Measurements from ENCODE around the gene SFMBT2.

The SFMBT2 gene

DNA sequence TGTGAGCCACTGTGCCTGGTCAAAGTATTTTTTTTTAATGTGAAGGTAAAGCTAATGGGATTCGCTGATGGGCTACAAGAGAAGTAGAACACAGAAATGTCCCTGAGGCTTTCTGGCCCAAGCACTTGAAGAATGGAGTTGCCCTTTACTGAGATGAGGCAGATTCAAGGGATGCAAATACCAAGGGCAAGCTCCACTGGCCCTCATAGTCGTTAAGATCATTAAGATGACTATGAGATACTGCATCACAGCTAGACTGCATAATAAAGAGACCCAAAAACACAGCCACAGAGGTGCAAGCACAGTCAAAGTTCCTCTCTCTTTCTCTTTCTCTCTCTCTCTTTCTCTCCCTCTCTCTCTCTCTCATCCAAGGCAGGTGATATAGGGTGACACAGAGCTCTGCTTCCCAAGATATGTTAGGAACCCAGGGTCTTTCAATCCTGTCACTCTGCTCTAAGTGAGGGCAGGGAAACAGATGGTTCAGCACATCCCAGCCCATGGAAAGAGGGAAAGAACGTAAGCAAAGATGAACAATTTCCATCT lies 117.4 kb downstream of the SFMBT2 start:
- FAIRE-seq, result no peak

DNA sequence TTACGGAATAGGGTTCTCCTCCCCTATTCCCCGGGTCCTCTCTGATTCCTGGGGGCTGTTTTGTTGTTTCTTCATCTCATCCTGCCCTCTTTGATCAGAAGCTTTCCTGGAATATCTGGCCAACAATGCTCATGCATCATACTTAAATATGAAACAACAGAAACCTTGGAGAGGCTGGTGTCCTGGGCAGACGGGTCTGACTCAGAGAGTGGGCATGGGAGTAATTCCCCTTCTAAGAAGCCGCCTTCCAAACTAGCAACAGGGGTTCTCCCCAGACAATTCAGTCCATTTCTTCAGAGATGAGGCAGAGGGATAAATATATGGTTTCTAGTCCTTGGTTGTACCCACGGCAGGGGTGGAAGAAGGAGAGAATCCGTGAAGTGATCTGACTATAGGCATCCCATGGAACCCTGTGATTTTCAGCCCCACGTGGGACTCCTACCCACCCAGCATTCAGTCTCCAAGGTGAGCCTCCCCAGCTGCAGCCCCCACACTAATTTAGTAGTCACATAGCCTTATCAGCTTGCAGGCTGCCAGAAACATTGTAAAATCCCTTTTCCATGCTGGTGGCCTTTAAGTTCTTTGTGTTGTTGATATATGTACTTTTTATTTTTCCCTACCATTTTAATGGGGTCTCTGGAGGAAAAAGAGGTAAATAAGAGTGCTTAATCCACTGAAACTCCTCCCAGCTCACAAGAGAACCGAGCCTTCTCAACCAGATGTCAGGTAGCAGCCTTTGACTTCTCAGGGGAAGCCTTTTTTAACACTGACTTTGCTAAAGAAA lies 119.2 kb downstream of the SFMBT2 start:
- FAIRE-seq, result no peak

DNA sequence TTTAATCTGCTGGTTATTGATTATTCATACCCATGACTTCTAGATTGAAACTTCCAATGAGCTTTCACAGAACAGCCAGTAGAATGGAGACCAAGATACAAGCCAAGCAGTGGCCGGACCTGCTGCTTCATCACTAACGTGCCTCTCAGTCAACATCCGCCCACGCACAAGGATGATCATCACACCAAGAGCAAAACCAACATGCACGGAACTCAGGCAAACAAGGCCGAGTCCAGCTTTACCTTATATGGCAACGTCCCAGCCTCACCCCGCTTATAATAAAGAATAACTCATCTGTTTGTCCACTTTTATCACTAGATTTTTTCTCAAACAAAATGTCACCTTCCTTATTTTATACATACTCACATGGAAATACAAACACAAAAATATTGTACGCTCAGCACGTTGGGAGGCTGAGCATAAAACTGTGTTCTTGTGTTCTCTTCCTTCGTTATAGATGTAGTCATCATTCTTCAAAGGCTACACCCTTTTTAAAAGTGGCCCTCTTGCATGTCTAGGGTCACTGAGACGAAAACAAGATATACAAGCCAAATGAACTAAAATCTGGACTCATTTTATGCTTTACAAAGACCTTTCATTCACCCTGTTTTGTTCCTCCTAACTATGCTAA lies 122.7 kb downstream of the SFMBT2 start:
- no peak for FAIRE-seq

DNA sequence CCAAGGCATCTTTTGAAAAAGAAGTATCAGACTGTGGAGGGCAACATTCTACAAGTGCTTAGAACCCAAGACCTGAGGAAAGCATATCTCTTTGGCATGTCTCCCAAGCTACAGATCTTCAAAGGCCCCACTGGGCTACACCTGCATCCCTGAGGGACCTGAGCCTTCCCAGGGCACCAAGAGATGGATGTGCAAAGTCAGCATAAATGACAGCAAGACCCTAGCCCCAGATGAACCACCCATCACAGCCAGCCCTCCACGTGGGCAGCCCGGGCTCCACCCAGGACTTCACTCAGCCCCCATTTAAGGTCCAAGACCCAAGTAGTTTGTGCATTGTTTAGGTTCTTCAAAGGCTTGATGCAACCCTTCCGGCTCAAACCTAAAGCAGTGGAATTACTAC lies 123.5 kb downstream of the SFMBT2 start:
- FAIRE-seq, result no peak

DNA sequence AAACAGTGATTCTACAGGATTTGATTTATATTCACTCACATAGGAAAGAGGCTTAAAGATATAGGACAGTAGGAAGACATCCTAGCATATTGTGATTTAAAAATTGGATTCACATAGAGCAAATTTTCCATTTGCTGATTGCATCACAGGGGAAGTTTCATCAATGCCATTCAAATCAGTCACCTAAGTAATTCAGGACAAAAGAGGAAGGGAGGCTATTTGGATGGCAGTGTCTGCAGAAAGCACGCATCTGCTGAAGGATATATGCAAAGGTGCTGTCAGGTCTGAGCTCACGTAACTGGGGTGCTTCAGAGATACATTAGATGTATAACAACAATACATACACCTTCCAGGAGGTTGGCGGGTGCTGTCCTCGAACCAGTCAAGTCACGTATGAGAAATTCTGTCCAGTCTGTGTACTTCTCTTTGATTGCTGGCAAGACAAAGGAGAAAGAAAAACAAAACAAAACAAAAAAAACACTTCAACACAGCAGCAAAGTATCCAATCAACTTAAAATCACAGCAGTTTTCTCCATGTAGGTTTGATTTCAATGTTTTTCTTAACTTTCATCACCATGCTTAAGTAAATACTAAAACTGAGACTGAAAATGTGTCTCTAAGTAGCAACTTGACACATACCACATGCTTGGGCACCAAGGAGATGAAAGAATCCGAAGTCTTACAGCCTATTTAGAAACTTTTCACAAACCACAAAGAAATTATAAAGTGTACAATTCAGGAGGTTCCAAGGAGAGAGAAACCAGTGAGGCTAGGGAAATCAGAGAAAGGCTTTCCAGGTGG lies 125.1 kb downstream of the SFMBT2 start:
- no peak for FAIRE-seq

DNA sequence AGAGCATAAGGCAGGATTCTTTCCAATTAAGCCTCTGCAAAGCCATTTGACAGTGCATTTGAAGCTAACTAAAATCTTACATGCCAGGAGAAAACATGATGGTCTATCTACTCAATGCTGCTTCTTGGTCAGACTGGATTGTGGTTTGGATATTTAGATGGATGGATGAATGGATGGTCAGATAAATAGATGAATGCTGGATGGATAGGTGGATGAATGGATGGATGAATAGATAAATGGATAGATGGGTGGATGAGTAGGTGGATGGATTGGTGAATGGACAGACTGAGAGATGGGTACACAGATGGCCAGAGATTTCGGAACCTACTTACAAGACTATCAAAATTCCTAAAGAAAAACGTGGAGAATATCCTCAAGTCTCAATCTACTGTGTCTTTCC lies 127.6 kb downstream of the SFMBT2 start:
- no peak for FAIRE-seq

DNA sequence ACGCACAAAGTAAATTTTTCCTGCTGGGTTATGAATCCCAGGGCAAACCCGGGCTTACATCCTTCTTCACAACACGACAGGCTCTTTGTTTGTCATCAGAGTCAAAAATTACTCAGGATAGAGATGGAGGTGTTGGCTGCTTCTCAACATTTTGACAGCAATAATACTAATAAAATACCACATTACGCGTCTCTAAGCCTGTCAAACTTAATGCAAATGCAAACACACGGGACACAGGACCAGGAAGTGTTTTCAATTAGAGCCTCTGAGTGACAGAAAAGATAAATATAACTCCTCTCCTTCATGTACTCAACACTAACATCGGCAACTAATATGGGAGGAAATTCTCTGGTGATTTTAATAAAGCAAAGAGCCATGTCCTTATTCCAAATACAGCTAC lies 128.4 kb downstream of the SFMBT2 start:
- FAIRE-seq, result no peak

DNA sequence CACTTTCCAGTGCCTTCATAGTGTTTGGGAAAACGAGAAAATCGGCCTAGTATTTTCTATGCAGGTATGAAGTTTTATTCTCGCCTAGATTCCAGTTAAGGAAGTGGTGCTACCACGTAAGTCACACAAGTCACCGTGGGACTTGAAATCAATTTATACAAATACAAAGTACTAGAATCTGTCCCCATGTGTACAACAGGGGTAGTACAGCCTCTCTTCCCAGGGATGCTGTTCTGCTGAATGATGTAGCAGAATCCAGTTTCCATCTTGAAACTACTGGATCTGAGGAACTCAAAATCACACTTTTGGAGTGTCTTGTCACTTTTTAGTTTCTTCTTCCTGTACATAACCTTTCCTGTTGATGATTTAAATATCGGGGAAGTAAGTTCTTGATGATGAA lies 129.4 kb downstream of the SFMBT2 start:
- FAIRE-seq, result no peak

DNA sequence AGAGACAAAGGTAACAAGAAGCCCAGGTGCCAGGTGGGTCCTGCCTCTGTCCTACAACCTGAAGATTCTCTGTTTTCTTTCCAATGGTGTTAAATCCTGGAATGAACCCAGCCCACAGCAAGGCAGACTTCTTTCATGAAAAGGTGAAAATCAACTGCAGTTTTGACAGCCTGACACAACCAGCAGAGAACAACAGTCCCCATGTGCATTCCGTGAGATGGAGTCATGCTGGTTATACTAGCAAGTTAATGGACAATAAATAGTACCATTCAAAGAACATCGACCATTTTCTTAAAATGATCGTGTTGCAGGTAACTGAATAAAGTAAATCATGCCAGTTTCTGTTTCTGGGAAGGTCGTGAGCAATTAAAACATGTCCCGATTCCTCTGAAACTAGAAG lies 131.5 kb downstream of the SFMBT2 start:
- no peak for FAIRE-seq

DNA sequence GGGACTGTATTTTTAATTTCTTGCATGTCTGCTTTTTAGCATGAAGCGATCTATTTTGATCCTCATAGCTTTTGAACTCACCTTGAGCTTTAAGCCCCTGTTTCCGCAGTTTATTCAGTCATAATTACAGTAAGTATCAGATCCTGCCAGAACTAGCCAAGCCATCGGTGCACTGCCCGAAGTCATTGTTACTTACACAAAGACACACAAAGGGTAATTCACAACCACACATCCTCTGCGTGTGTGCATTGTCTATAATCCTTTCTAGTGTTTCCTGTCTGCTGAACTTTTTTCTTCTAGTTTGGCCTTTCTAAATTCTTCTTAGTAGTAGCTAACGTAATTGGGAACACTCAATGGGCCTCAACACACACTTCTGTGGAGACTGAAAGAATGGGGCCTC lies 133.0 kb downstream of the SFMBT2 start:
- no peak for FAIRE-seq

DNA sequence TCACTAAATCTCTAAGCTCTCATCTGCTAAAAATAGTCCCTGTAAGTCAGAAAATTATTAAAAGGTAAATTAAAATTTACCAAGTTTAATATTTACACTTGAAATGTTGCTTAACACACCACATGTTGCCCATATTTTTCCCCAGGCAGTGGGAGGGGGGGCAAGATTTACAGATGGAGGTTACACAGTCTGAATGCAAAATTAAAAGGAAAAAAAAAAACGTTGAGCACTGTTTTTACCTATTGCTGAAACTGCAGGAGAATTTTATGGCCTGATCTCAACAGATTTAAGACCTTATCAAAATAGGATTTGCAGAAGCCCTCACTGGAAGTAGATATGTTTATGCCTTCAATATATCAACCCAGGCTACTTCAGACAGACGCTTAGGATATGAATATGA lies 133.4 kb downstream of the SFMBT2 start:
- no peak for FAIRE-seq

DNA sequence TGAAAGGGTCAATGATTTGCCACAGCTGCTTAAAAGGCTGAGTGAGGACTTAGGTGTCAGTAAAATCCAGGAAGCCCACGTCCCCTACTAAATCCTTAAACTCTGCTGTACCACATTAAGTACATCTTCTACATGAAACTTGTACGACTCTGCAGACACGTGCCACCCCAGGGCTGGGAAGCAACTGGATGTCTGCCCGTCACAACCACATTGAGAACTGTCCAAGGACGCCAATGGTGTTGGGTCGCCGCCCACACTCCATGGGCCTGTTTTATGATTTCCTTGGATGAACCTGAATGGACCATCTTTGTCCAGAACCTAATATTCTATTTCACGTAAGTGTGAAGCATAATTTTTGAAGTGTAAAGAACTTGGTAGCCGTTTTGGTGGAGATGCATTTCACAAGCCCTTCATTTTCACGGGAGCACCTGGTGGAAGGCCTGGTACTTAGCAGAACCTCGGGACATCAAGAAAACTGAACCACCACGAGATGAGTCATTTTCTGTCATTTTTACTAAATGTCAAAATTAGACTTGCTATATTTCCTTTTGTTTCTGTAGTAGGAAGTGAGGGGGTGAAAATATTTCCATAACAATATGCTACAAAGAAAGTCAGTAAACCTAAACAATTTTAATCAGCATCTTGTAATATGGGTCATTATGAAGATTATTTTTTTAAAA lies 134.9 kb downstream of the SFMBT2 start:
- FAIRE-seq, result no peak

DNA sequence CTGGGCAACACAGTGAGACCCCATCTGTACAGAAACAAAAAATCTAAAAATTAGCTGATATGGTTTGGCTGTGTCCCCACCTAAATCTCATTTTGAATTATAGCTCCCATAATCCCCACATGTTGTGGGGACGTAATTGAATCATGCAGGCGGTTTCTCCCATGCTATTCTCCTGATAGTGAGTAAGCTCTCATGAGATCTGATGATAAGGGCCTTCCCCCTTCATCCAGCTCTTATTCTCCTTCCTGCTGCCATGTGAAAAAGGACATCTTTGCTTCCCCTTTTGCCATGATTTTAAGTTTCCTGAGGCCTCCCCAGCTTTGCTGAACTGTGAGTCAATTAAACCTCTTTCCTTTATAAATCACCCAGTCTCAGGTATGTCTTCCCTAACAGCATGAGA lies 136.5 kb downstream of the SFMBT2 start:
- FAIRE-seq, result no peak

DNA sequence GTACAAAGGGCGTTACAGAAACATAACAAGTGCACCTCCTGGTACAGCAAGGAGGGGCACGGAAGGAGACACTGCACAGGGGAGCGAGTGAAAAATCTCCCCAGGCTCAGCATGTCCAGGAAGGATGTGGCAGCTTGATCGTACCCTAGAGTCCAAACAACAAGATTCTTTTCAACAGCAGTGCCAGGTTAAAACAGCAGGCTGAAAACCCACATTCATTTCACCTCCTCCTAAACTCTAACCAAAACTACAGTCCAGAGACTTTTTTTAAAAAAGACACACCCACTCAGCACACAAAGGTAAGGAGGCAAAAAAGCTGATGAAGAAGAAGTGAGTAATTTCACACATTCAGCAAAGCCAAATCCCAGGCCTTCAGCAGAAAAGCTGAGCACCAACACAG lies 138.8 kb downstream of the SFMBT2 start:
- FAIRE-seq, result no peak

DNA sequence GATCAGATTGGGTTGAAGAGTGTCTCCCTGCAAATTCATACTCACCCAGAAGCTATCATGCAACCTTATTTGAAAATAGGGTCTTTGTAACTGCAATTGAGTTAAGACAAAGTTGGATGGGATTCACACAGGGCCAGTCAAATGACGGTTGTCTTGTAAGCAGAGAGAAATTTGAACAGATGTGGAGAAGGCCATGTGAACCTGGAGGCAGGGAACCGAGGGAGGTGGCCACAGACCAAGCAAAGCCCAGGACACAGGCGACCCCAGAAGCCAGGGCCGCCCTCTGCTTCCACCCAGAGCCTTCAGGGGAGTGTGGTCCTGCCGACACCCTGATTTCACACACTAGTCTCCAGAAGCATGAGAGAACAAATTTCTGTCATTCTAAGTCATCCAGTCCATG lies 140.8 kb downstream of the SFMBT2 start:
- no peak for FAIRE-seq

DNA sequence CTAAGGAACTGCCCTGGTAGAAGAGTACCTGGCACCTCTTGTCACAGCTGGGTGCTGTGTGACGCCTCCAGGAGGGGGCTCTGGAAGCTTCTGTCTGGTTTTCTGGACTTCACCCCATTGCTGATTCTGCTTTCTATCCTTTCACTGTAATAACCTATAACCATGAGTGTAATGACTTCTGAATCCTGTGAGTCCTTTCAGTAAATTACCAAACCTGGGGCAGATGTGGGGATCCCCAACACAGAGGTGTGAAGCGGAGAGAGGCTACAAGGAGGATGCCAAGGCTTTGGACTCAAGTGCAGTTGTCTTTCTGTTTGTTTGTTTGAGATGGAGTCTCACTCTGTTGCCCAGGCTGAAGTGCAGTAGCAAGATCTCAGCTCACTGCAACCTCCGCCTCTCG lies 143.7 kb downstream of the SFMBT2 start:
- no peak for FAIRE-seq

DNA sequence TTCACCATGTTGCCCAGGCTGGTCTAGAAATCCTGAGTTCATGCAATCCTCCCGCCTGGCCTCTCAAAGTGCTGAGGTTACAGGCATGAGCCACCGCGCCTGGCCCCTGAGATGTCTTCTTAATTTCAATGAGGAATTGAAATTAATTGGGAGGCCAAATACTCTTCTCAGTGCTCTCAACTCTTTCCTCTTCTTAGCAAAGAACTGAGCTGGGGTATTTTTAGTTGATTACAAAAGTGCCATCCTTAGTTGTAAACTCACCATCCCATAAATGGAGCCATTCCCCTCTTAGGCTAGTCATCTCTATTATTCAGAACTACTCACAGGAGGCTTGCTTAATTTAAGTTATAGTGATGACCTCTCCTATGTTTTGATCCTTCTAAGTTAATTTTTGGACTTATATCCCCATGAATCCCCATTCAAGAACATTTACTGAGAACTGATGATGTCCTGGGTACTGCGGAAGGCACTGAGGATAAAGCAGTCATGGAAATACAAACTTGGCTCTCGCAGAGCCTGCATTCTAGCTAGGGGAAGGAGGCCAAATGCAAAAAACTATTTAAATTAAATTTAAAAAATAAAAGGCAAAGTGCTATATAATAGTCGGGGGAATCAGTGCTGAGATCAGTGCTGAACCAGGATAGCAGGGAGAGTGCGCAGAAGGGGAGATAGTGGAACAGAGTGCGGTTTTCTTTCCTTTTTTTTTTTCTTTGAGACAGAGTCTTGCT lies 145.3 kb downstream of the SFMBT2 start:
- FAIRE-seq, result no peak

DNA sequence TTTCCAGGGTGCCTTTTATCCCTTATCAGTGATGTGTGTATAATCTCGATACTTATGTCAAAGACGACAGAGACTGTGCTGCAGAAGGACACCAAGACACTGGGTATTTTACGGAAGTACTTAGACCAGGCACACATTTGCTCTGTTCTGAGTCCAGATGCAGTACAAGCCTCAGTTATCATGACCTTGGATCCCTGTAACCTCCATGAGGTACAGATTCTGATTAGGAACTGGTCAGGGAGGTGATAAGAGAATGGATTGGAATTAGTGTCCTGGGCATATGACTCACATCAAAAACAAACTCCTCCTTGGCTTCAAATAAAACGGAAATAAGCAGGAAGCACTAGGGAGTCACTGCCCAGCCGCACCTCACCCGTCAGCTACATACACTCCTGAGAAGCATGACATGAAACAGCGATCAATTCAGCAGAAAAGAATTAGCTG lies 146.5 kb downstream of the SFMBT2 start:
- no peak for FAIRE-seq

DNA sequence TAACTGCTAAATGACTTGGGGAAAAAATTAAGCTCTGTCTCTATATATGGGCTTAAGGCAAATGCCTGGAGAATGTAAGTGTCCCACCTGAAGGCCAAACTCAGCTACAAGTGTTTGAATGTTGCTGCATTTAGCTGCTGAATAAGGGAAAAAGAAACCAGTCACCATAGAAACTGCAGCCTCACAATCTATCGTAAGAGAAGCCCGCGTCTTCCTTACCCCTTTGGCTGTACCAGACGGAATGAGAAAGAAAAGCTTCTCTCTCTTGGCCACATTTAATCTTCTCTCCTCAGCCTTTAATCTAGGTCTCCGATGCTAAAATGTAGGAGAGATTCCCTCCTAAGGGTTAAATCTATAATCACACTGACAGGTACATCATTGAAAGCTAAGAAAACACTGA lies 147.2 kb downstream of the SFMBT2 start:
- FAIRE-seq, result no peak

DNA sequence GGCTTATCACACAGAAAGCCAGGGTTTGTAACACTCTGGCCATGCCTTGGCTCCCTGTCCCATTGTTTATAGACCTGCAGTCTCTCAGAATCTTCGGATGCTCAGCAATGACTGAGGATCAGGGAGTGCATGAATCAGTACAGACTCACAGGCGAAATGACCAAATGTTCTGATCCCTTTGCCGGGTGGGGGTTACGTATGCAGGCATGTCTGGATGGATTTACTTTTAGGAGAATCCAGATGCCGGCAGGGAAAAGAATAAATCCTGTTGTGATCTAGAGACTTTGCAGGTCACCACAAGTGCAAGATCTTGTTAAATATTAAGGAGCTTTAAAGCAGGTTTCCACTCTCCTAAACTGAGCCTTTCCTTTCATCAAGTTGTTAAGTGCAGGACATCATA lies 149.5 kb downstream of the SFMBT2 start:
- no peak for FAIRE-seq

DNA sequence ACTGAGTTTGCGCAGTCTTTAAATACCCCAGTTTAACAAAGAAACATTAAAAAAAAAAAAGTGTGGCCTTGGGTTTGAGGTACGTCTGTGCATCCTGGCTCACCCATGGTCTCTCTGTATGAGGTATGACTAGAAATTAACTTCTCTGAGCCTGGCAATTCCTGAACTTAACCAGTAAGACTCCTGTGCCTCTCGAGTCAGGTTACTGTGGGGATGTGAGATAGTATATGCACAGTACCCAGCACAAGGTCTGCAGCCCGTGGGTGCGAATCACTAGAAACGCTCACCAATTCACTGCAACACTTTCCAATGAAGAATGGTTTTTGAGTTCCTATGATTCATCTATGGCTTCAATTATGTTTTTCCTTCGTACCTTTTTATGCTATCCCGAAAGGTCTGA lies 149.9 kb downstream of the SFMBT2 start:
- no peak for FAIRE-seq

DNA sequence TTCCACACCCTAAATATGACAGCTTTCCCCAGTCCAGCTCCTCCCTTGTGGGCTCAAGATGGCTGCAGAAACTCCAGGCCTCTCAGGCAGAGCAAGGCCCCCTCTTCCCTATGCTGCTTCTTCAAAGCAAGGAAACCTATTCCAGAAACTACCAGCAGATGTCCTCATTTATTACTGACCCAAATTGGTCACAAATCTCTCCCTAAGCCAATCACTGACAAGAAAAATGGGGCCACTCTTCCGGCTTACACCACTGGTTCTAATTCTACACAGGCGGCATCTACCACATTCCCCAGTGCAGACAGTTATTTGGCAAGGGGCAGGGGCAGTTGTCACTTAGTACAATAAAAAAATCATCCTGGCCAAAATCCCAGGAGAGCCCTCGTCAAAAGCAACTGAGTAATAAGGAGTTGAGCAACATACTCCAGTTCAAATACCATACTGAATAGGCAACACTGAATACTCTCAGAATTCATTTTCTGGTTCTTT lies 150.4 kb downstream of the SFMBT2 start:
- FAIRE-seq, result no peak
